Uterus (tissue), 2 donors: ENCODE measurements around the gene WWOX.

Source experiments
- CTCF ChIP-seq, 4 experiments: fragments of 200-600 bp in 2 of 4; fragments of 450-650 bp in 2 of 4; sonication (generic) in 2 of 4; IDR thresholded peaks; one replicate each; pipeline ENCODE4 v1.5.1; 2016 to 2019; ENCODE audit warnings: antibody characterized with exemption in 4 of 4, mild to moderate bottlenecking in 2 of 4, moderate library complexity in 1 of 4
- POLR2A ChIP-seq, 2 donors: fragments of 450-650 bp; IDR thresholded peaks; one replicate each; pipeline ENCODE4 v1.6.1; 2016; ENCODE audit warnings: antibody characterized with exemption in 2 of 2, mild to moderate bottlenecking in 1 of 2, moderate library complexity in 1 of 2

- TF ChIP-seq CTCF (IDR thresholded peaks at IDR 0.05) (no peak), POLR2A (IDR thresholded peaks at IDR 0.05) (no peak)
These were observed 876.8 kb downstream of the WWOX start for GRCh38 chr16:78976212-78976611.
